Measurements from ENCODE around the gene WNT1.

GRCh38 chr12:48973531-48973930 is 4.6 kb upstream of the WNT1 start:
- TF ChIP-seq POLR2AphosphoS5 (IDR thresholded peaks at IDR 0.05; ENCODE audit: low read depth): no peak
- TF ChIP-seq, protein P1, sequence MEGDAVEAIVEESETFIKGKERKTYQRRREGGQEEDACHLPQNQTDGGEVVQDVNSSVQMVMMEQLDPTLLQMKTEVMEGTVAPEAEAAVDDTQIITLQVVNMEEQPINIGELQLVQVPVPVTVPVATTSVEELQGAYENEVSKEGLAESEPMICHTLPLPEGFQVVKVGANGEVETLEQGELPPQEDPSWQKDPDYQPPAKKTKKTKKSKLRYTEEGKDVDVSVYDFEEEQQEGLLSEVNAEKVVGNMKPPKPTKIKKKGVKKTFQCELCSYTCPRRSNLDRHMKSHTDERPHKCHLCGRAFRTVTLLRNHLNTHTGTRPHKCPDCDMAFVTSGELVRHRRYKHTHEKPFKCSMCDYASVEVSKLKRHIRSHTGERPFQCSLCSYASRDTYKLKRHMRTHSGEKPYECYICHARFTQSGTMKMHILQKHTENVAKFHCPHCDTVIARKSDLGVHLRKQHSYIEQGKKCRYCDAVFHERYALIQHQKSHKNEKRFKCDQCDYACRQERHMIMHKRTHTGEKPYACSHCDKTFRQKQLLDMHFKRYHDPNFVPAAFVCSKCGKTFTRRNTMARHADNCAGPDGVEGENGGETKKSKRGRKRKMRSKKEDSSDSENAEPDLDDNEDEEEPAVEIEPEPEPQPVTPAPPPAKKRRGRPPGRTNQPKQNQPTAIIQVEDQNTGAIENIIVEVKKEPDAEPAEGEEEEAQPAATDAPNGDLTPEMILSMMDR (IDR thresholded peaks at IDR 0.05; ENCODE audit: insufficient read depth, low read length): no peak
- TF ChIP-seq, protein P2, sequence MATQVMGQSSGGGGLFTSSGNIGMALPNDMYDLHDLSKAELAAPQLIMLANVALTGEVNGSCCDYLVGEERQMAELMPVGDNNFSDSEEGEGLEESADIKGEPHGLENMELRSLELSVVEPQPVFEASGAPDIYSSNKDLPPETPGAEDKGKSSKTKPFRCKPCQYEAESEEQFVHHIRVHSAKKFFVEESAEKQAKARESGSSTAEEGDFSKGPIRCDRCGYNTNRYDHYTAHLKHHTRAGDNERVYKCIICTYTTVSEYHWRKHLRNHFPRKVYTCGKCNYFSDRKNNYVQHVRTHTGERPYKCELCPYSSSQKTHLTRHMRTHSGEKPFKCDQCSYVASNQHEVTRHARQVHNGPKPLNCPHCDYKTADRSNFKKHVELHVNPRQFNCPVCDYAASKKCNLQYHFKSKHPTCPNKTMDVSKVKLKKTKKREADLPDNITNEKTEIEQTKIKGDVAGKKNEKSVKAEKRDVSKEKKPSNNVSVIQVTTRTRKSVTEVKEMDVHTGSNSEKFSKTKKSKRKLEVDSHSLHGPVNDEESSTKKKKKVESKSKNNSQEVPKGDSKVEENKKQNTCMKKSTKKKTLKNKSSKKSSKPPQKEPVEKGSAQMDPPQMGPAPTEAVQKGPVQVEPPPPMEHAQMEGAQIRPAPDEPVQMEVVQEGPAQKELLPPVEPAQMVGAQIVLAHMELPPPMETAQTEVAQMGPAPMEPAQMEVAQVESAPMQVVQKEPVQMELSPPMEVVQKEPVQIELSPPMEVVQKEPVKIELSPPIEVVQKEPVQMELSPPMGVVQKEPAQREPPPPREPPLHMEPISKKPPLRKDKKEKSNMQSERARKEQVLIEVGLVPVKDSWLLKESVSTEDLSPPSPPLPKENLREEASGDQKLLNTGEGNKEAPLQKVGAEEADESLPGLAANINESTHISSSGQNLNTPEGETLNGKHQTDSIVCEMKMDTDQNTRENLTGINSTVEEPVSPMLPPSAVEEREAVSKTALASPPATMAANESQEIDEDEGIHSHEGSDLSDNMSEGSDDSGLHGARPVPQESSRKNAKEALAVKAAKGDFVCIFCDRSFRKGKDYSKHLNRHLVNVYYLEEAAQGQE (IDR thresholded peaks at IDR 0.05; ENCODE audit: insufficient replicate concordance, low read depth): no peak
- no peak for TF ChIP-seq GABPA (IDR thresholded peaks at IDR 0.05; ENCODE audit: low read depth)
